IPS DF 19.7 (cell line): ENCODE measurements around the gene NREP.

ENCODE experiments used
- DNase-seq: peaks from one replicate; pipeline ENCODE4 v3.0.0-alpha.2; 2013; ENCODE audit warnings: low read depth, low spot score

The NREP gene

DNA sequence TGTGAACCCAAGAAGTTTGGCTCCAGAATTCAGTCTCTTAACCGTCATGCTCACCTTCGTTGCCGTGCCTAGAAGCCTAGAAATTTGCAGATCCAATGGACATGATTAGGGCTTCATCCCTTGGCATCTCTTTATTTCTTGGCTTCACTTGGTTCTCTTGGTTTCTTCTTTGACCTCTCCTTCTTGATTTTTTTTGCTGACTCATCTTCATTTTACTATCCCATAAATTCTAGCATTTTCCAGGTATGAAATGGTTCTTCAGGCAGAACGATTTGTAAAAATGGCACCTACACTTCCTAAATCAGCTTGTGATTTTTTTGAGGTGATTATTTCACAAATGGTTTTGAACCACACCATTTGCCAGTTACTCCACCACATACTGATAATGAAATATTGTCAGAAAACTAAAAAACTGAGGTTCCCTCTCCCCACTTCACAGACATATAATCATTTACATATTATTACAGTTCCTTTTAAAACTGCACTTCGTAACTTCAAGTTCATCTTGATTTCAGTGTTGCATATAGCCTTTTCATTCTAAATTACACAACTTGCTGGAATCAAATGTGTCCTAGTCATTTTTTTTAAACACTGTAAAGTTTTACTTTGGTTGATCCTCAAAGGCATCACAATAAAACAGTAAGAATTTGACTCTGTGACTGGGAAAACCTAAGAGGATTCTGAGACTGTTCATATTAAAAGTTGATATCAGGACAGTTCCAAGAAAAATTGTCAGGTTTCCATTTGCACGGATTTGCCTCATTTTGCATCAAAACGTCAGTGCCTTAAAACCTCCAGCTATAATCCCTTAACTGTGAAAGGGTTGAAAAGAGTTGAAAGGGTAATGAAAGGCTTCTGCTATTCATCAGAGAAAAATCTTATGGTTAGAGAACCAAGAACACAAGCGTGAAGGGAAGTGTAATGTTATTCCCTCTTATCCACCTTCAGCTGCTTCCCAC, 8.9 kb upstream of the NREP start:
- no peak for DNase-seq

DNA sequence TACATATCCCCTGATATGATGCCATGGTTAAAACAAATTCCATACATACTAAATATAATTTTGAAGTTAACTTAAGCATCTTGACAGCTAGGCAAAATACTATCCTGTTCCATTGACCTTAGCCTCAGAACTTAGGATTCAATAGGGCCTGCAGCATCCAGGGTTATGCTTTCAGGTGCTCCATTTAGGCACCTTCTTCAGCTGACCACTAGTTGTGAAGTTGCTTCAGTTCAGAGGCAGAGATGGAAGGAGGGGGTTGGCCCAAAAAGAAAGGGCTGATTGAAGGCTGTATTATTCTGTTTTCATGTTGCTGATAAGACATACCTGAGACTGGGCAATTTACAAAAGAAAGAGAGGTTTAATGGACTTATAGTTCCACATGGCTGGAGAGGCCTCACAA, 7.0 kb upstream of the NREP start:
- DNase-seq = no peak

DNA sequence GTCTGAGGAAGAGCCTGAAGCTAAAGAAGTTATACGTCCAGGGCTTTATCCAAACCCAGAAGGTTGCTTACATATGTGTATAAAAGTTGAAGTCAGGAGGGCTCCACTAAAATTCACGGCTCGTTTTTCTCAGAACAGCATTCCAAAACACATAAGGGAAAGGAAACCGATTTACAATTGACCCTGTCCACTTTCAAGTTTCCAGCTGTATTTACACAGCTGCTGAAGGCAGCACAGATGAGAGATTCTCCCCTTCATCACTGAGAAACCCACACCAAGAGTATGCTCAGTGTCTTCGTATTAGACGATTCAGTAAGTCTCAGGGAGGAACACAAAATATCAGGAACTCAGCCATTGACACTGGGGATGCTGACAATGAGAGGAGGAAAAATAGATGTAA, 5.9 kb upstream of the NREP start:
- DNase-seq = no peak

GRCh38 chr5:111758284-111758628, 1.3 kb upstream of the NREP start:
- no peak for DNase-seq

DNA sequence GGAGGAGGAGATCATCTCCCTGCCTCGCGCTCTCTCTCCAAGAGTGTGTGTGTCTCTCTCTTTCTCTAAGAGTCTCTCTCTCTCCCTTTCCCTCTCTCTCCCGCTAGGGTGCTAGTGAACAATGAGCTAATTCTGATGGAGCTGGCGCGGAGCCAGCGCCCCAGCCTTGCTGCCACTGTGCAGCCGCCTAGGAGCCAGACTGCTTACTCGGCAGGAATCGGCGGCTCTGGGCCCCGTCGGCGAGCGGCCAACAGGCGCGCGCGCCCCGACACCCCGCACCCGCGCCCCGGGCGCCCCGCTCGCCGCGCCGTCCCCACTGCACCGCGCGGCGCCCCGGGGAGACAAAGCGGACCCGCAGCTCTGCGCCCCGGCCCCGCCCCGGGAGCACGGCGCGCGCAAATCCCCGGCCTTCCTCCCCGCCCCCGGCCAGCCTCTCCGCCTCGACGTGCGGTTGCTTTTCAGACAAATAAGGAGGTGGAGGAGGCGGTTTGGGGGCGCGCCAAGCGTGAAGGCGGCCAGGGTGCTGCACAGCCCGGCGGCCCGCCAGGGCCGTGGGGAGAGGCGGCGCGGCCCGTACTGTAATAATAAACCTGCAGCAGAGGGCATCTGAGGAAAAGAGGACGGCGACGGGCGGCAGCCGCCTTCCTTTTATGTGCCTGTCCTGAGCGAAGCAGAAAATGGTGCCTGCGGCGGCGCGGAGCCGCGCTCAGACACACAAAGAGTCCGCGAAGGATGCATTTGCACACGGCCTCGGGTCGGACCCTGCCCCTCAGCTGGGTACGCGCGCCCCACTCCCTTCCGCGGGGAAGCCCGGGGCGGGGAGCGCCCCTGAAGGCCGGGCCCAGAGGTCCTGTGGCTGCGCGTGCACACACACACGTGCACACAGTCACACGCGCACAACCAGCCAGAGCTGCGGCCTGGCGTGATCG, 625 bp upstream of the NREP start:
- DNase-seq = peak; percentile 82

DNA sequence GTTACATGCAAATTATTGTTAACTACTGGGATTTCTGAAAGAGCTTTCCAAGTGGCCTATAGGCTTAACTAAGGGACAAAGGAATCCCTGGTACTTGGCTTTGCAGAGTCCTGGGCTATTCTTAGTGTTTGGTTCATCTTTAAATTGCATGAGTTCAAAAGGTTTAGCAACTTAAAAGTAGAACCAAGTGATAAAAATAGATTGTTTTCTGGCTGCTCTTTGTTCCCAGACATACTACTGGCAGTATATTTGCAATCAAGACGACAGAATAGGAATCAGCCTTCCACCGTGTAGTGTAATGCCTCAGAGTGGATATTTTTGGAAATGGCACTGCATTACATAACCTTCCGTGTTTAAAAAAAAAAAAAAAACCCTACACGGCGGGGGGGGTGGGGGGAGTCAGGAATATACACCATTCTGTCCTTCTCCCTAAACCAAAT, 1.0 kb downstream of the NREP start:
- DNase-seq = no peak

GRCh38 chr5:111755345-111755941, 1.6 kb downstream of the NREP start:
- DNase-seq = no peak

GRCh38 chr5:111753884-111754589, 3.0 kb downstream of the NREP start:
- no peak for DNase-seq

DNA sequence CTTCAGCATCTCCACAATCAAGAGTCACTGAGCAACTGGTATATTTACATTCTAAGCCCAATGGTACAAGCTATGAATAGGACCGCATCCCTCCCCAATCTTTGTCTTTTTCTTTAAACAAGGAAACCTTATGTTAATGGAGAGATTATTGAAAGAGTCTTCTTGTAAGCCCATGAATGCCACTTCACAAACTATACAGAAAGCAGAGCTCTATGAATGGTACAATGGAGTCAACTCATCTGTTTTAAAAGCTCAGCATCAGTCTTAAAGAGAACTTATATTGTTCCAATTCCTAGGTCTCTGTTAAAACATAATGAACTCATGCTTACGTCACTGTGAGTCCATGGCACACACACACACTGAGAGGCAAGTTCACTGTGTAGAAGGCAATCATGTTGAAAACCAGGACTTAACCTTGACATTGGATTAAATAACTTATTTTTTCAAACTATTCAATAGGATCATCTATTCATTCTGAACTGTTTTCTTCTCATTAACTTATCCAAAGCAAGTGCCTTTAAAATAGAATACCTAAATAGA, 4.5 kb downstream of the NREP start:
- DNase-seq = no peak

DNA sequence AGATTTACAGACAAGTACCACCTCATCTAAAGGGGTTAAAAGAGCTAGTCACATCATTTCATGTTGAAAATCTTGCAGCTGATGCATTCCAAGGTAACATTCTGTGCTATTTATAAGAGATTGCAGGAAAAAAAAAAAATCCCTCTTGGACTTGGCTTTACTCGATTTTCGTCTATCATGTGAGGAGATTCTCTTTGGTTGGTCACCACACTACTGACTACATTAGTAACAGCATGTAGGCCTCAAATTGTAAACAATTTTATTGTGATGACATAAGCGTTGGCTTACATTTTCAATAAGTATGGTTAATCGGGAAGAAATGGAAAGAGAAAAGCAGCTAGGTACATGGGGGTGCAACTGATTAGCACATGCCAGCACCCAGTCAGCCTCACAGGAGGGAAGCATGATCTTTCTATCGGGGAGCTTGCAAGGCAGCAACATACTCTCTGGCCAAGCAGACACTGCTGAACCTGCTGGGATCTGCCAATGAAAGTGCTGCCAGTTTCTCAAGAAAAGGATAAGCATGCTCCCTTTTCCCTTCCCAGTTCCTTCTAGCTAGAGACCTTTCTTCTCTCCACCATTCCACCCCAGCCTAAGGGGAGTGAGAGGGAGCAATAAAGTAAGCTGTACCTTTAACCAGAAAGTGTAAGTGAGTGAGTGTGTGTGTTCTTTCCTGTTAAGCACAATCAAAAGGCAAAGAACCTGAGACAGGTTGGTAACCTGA, 7.5 kb downstream of the NREP start:
- no peak for DNase-seq

DNA sequence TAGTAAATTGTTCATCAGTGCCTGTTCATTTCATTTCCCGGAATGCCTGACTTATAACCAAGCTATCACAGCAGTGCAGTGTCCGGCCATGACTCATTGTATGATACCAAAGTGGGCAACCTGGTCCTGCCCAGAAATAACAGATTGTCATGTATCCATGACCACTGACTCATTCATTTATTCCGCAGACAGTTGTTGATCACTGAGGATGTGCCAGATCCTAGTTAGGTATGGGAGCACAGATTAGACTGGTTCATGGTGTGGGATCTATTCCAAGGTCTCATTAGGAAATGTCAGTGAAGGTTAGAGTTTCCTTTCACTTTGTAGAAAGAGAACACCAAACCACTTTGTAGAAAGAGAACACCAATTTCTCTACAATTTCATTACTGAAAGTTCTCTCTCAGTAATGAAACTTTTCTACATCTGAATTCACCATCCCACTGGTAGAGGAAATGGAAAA, 8.7 kb downstream of the NREP start:
- DNase-seq = no peak

- no peak for DNase-seq
Observed at GRCh38 chr5:111747337-111747736, 9.7 kb downstream of the NREP start.

DNA sequence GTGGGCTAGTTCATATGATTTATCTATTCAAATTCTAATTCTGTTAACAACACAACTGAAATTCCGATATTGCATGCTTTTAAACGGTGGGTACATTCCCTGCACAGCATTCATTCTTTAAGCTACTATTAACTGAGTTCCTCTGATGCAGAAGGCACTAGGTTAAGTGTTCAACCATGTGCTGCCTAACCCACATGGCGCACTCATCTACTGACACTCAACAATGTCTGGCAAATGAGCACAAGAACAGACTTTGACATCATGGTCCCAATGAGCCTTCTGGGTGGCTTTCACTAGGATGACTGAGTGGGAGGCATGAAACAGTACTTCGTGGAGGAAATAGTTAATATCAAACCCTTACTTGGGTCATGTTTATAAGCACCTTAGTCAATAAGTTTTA, 10.2 kb downstream of the NREP start:
- DNase-seq = no peak

GRCh38 chr5:111745075-111745739, 11.8 kb downstream of the NREP start:
- DNase-seq = no peak

DNA sequence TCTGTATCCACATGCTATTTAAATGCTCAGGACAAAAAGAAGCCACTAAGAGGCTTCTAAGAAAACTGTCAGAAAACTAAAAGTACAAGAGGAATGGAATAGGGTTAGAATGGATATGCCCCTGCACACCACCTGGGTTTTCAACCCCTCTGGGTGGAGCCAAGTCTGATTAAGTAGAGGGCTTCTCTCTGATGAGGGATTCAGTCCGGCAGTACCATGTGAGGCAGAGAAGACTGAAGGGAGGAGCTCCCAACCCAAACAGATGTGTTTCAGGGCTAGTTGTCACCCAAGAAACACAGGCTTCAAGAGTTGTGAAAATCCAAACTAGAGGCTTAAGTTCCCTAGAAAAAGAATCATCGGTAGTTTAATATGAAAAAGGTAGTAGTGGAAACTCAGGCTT, 12.5 kb downstream of the NREP start:
- no peak for DNase-seq

- DNase-seq = no peak
Observed at GRCh38 chr5:111743988-111744387, 13.0 kb downstream of the NREP start.

DNA sequence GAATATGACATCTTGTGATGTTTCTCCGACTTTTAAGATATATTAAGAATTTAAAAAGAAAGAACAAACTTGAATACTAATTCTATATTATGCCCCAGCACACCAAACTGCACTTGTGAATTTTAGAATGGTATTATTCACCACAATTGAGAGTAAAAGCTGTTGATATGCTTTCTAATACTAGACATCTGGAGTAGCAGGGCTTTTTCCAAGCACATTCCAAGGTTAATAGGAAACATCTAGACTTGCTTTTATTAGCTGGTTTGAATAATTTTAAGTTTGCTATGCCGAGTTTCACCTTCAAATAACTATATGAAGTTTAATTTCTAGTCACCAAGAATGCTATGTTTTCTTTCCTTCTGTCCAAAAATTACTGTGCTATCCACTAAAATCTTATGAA, 13.5 kb downstream of the NREP start:
- DNase-seq = no peak

DNA sequence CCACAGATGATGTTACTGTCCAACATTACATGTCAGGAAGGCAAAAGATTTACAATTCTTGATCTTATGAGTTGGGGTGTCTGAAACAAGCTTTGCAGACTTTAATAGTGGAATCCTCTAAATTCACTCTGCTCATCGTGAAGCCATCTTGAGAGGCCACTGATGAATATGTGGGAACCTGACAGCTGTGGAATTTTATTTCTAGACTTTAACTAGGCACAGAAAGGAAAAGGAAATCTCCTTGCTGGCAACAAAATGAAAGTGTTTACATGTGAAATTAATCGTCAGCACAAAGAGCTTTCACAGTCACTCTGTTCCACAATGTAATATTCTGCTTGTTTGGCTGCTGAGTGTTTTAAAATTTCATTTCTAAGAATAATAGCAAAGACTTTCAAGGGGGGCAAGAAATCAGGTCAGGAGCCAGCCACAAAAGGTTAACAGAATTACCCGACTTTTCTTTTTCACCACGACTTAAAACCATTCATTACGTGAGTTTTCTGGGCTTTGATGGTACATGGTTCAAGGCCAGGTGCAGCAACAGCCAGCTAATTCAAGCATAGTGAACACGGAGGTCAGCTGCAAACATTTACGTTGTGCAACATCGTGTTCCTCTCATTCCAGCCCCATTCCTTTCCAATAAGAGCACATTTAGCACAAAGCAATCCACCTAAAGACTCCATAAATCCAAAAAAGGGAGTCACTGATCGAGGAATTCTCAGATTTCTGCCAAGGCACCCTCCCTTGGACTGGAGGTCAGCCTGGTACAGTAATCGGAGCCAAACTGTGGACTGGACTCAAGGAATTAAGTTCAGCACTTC, 14.6 kb downstream of the NREP start:
- DNase-seq = no peak

- no peak for DNase-seq
Observed at GRCh38 chr5:111741278-111741677, 15.7 kb downstream of the NREP start.
